CD4-positive, alpha-beta T cell treated with Interleukin-17A for 4 hours (primary cell): ENCODE measurements around the gene PCSK5.
"Not testable (repeated sequence)": the region's sequence is repeated elsewhere in the genome, so short reads cannot be mapped to it uniquely, and the experiment has no call there.

Source experiments
- DNase-seq: peaks from one replicate; pipeline ENCODE4 v3.0.0-alpha.2; 2020; ENCODE audit warnings: mixed read lengths

The PCSK5 gene

DNA sequence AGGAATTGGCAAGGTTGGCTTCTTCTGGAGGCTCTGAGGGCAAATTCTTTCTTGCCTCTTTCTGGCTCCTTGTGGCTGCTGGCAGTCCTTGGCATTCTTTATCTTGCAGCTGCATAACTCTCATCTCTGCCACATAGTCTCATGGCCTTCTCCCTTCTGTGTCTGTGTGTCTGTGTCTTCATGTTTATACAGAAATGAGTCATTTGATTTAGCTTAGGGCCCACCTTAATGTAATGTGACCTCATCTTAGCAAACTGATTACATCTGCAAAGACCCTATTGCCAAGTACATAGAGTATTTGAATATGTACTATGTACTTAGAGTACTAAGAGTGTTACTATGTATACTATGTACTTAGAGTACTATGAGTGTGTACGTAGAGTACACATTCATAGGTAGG lies 381.3 kb downstream of the PCSK5 start:
- no peak for DNase-seq

- no peak for DNase-seq
Observed at GRCh38 chr9:76289042-76289441, 398.6 kb downstream of the PCSK5 start.

DNA sequence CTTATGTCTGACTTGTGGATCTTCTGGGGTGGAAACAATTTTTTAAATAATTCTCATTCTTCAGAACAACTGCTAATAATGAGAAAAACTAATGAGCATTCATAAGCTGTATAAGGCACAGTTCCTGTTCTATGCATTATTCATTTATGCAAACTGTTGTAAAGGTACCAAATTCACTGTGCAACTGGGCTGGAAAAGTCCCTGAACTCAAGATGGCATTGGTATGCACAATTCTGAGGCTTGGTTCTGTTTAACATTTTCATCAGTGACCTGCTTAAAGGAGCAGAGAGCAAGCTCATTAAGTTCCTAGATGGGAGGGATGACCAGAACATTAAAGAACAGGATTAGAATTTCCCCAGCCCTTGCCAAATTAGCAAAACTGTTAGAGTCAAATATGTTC lies 399.2 kb downstream of the PCSK5 start:
- DNase-seq = no peak

DNA sequence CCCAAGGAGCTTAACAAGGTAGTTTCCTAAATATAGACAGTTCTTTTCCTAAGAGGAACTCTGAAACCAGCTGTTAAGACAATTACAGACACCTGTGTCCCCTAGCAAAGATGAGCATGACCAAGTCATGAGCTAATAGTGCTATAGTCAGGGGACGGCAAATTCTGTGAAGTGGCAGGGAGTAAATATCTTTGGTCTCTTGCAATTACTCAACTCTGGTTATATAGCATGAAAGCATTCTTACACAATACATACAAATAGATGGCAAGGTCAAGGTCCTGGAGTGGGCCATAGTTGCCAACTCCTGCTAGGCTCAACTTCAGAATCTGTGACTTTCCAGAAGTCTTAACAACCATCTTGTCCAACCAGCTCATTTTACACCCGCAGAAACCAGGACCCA lies 400.1 kb downstream of the PCSK5 start:
- no peak for DNase-seq

DNA sequence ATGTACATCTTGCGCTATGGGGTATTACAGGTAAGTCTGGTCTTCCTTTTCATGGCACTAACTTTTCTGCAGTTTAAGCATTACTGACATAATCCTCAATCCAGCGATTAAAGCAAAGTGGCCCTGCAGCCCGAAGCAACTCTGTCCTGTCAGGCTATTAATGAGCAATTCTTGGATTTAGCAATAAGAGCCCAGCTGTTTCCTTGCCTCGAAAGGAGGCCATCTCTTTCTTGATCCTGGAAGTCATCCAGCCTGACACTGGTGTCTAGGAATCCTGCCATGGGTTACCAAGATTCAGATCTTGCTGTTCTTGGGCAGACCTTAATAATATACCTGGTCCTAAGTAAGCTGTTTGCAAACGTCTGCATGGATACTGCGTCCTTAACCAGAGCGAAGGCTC lies 401.8 kb downstream of the PCSK5 start:
- DNase-seq = no peak

DNA sequence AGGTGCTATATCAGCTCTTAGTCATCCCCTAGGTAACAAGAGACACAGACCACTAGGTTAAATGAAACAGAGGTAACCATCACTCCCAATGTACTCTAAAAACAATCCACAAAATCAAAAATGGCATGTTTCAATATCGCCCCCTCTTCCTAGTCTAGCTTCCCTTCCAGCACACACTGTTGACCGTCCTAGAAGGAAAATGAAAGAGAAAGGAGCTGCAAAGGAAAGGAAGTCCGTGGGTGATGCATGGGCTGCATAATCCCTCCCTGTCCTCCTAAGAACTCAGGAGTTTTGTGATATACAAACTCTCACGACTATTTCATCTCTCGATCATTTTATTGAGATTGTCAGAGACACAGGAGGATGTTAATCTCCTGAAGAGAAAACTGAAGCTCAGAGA lies 402.2 kb downstream of the PCSK5 start:
- DNase-seq = no peak

DNA sequence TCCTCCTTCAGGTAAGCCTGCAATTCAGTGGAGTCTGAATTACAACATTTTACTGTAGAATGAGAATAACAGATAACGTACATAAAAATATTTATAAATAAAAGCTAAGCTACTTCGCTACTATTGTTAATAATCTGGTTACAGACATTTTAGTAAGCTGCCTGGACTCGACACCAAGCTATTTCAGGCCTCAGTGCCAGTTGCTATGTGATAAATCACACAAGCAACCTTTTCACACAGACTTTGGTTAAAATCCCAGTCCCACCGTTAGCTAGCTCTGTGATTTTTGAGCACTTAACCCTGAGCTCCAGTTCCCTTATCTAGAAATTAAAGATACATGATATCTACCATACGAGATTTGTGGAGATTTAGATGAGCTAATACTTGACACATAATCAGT lies 403.8 kb downstream of the PCSK5 start:
- DNase-seq = no peak

- no peak for DNase-seq
Observed at GRCh38 chr9:76296561-76297310, 406.3 kb downstream of the PCSK5 start.

- DNase-seq = no peak
Observed at GRCh38 chr9:76297721-76298239, 407.3 kb downstream of the PCSK5 start.

DNA sequence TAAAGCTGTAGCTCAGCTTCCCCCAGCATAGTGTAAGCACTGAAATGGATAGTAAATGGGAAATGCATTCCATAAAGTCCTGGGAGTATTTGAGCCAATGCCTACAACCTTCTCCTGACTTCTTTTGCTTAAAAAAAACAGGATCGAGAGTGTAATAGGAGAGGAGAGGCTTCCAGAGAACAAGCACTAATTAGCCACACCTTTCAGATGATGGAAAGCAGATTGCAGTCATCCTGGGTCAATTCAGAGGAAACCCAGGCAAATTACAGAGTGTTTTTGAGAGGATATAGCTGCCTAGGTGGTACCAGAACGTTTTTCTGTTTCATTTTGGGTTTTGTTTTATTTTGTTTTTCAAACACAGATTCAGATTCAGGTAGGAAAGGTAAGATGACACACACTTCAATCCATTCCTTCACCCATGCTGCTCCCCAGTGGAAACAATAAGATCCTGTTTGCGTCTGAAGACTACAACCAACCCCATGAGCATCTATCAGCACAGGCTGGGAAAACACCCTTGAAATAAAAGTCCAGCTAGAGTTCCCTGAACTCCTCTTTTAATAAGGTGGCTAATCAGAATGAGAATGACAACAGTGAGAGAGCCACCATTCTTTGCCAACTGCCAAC lies 408.2 kb downstream of the PCSK5 start:
- no peak for DNase-seq

DNA sequence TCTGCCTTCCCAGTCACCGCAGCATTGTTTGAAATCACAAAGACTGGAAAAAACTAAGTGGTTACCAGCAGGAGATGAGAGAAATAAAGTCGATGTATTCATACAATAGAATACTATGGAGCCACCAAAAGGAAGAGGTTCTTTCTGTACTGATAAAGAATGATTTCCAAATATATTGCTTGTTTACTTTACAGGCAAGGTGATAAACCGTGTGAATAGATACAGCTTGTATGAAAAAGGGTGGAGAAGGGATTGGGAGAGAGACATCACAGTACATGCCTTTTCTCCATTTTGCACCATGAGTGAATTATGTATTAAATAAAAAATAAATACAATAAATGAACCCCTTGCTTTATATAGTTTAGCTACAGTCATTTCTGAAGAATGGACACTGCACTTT lies 412.1 kb downstream of the PCSK5 start:
- DNase-seq = no peak

DNA sequence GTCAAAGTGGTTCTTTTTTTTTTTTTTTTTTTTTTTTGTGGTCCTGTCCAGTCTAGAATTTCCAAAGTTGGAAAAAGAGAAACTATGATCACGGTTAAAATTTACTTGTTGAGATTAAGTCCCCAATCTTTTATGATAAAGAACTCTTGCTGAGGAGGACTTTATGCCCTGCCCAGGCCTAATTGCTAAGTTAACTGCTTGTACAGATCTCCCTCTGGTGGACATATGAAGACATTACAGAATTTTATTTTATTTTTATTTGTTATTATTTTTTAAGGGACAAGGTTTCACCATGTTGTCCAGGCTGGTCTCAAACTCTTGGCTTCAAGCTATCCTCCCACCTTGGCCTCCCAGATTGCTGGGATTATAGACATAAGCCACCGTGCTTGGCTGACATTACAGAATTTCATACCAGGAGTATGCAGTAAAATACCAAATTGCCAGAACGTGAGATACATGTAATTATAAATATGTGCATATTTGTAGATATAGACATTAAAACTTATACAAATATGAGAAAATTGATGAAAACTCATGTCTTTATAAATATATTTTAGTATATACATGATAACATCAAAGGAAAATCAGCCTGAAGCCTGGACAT lies 412.6 kb downstream of the PCSK5 start:
- peak; percentile 15 for DNase-seq

DNA sequence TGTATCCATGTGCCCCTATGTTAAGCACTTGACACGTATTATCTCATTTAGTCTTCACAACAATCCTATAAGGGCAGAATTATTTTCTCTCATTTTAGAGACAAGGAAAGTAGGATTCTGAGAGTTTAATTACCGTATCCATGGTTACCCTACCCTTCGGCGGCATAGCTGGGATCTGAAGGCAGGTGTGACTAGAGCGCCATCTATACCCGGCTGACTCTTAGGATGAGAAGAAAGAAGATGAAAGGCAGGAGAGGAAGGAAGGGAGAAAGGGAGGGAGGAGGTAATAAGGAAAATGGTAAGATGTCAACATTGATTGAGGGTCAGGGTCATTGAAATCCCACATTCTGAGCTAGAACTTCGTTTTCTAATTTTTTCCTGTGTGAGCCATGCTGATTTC lies 416.6 kb downstream of the PCSK5 start:
- DNase-seq = not testable (repeated sequence)

- DNase-seq = no peak
Observed at GRCh38 chr9:76310577-76310976, 420.1 kb downstream of the PCSK5 start.

GRCh38 chr9:76310991-76311390 lies 420.5 kb downstream of the PCSK5 start:
- no peak for DNase-seq

GRCh38 chr9:76311537-76311936 lies 421.1 kb downstream of the PCSK5 start:
- DNase-seq = no peak

- no peak for DNase-seq
Observed at GRCh38 chr9:76313771-76314170, 423.3 kb downstream of the PCSK5 start.

- no peak for DNase-seq
Observed at GRCh38 chr9:76314321-76314720, 423.8 kb downstream of the PCSK5 start.

GRCh38 chr9:76316069-76316468 lies 425.6 kb downstream of the PCSK5 start:
- DNase-seq = no peak

DNA sequence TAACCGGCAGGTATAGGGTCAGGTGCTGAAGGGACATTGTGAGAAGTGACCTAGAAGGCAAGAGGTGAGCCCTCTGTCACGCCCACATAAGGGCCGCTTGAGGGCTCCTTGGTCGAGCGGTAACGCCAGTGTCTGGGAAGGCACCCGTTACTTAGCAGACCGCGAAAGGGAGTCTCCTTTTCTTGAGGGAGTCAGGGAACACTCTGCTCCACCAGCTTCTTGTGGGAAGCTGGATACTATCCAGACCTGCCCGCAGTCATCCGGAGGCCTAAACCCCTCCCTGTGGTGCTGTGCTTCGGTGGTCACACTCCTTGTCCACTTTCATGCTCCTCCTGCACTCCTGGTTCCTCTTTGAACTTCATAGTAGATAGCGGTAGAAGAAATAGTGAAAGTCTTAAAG lies 429.0 kb downstream of the PCSK5 start:
- DNase-seq = not testable (repeated sequence)

DNA sequence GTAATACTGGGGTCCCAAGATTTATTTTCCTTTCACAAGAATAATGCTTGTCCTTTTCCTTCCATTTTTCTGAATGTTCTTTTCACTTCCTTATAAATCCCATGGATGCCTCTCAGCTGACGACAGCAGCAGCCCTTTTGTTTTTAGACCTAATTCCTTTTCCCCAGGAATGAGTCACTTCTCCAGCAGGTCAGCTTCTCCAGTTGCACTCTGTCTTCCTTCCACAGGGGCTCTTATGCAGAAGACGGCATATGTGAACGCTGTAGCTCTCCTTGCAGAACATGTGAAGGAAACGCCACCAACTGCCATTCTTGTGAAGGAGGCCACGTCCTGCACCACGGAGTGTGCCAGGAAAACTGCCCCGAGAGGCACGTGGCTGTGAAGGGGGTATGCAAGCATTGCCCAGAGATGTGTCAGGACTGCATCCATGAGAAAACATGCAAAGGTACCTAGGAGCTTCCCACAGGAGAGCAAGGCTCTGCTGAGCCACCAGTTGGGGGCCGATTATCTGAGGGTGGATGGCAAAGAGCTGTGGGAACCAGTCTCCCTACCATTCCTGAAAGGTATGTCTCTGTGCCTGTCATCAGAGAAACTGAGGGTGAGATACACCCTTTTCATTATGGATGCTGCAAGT lies 430.8 kb downstream of the PCSK5 start:
- DNase-seq = no peak

DNA sequence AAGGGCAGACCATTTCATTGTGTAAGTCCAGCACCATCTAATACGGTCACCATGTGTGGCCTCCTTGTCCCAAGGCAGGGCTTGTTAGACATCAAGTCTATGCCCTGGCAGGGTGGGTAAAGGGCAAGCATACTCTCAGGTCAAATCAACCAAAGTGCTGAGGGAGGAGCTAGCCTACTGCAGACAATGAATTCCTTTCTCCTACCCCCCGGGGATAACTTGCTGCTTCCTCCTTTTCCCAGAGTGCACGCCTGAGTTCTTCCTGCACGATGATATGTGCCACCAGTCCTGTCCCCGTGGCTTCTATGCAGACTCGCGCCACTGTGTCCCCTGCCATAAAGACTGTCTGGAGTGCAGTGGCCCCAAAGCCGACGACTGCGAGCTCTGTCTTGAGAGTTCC lies 432.3 kb downstream of the PCSK5 start:
- DNase-seq = no peak

- no peak for DNase-seq
Observed at GRCh38 chr9:76323490-76323889, 433.0 kb downstream of the PCSK5 start.

DNA sequence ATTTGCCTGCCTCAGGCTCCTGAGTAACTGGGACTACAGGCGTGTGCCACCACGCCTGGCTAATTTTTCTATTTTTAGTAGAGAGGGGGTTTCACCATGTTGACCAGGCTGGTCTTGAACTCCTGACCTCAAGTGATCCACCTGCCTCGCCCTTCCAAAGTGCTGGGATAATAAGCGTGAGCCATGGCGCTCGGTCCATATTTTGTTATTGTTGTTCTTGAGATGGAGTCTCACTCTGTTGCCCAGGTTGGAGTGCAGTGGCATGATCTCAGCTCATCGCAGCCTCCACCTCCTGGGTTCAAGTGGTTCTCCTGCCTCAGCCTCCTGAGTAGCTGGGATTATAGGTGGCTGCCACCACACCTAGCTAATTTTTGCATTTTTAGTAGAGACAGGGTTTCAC lies 433.6 kb downstream of the PCSK5 start:
- DNase-seq = not testable (repeated sequence)
